ENCODE results near the gene SCG3. TPM values are rescaled to one million over a fixed set of nuclear protein-coding genes. Genes with fewer than 3 reads are reported as not detected.

SCG3 gene
- total RNA-seq, 1 experiment from 2014 or later, result 32.1 TPM

DNA sequence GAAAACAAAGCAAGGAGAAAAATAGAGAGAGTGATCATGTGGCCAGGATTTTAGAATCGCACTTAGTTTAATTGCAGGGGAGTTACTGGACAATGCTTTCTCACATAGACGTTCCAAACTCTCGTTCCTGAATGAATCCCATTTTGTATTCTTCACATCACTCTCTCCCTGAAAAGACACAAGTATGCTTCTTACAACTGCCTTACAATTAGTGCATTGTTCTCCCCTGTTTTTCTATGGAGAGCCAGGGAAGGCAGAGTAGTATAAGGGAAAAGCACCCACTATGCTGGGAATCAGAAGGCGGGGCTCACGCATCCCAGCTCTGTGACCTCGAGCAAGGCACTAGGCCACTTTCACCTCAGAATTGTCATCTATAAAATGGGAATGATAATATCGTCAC is 84.4 kb downstream of the SCG3 start (continued):
- TF ChIP-seq, protein P1, sequence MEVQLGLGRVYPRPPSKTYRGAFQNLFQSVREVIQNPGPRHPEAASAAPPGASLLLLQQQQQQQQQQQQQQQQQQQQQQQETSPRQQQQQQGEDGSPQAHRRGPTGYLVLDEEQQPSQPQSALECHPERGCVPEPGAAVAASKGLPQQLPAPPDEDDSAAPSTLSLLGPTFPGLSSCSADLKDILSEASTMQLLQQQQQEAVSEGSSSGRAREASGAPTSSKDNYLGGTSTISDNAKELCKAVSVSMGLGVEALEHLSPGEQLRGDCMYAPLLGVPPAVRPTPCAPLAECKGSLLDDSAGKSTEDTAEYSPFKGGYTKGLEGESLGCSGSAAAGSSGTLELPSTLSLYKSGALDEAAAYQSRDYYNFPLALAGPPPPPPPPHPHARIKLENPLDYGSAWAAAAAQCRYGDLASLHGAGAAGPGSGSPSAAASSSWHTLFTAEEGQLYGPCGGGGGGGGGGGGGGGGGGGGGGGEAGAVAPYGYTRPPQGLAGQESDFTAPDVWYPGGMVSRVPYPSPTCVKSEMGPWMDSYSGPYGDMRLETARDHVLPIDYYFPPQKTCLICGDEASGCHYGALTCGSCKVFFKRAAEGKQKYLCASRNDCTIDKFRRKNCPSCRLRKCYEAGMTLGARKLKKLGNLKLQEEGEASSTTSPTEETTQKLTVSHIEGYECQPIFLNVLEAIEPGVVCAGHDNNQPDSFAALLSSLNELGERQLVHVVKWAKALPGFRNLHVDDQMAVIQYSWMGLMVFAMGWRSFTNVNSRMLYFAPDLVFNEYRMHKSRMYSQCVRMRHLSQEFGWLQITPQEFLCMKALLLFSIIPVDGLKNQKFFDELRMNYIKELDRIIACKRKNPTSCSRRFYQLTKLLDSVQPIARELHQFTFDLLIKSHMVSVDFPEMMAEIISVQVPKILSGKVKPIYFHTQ (CRISPR knock-in tag; IDR thresholded peaks at IDR 0.05), result no peak
- TF ChIP-seq, protein P2, sequence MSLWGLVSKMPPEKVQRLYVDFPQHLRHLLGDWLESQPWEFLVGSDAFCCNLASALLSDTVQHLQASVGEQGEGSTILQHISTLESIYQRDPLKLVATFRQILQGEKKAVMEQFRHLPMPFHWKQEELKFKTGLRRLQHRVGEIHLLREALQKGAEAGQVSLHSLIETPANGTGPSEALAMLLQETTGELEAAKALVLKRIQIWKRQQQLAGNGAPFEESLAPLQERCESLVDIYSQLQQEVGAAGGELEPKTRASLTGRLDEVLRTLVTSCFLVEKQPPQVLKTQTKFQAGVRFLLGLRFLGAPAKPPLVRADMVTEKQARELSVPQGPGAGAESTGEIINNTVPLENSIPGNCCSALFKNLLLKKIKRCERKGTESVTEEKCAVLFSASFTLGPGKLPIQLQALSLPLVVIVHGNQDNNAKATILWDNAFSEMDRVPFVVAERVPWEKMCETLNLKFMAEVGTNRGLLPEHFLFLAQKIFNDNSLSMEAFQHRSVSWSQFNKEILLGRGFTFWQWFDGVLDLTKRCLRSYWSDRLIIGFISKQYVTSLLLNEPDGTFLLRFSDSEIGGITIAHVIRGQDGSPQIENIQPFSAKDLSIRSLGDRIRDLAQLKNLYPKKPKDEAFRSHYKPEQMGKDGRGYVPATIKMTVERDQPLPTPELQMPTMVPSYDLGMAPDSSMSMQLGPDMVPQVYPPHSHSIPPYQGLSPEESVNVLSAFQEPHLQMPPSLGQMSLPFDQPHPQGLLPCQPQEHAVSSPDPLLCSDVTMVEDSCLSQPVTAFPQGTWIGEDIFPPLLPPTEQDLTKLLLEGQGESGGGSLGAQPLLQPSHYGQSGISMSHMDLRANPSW (CRISPR knock-in tag; conservative IDR thresholded peaks at IDR 0.05; ENCODE audit: low read depth), result no peak
- no peak for TF ChIP-seq EMX1 (CRISPR knock-in tag; IDR thresholded peaks at IDR 0.05)

DNA sequence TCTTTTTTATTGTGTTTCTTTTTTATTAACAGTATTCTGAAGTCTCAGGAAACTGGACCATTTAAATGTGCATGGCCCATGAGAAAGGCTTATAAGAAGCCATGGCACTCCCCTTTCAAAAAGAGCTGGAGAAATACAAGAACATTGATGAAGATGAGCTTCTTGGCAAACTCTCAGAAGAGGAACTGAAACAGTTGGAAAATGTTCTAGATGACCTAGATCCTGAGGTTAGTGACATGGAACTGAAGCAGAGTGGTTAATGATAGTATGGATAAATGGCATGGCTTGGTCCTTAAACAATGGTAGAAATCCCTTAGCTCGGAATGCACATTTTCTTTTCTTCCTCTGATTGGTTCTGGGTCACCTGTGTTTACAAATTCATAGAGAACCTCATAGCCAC is 85.0 kb downstream of the SCG3 start:
- no peaks in the 10 kb centered on the region for H3K27me3 Mint-ChIP-seq (ENCODE audit: low read depth)
- CTCF ChIA-PET, result interaction anchor here (5.0 kb wide), 1 partner anchor 10 kb away, joined by 48 read pairs; no protein-coding TSS in a partner anchor
- H3K4me3 Mint-ChIP-seq, result no peak overlapping the region
- H3K9me3 Mint-ChIP-seq, result no peaks in the 10 kb centered on the region
- H3K36me3 Mint-ChIP-seq, result no peaks in the 10 kb centered on the region
- H3K4me1 Mint-ChIP-seq, result 0 out of 2 replicates have a peak, but pooled peaks cover 4% of the 10 kb centered on the region
- POLR2A ChIA-PET, result no interaction called here
- DNase-seq (ENCODE audit: low spot score) (no peak), ATAC-seq (no peak)
- no peak overlapping the region for H3K27ac Mint-ChIP-seq
- TF ChIP-seq ZNF219 (CRISPR knock-in tag; IDR thresholded peaks at IDR 0.05; ENCODE audit: borderline replicate concordance) (no peak), JAZF1 (CRISPR knock-in tag; IDR thresholded peaks at IDR 0.05) (no peak), SP1 (CRISPR knock-in tag; conservative IDR thresholded peaks at IDR 0.05) (no peak), MXD4 (CRISPR knock-in tag; IDR thresholded peaks at IDR 0.05; ENCODE audit: borderline replicate concordance) (no peak), ETV6 (CRISPR knock-in tag; IDR thresholded peaks at IDR 0.05) (no peak), ZNF423 (CRISPR knock-in tag; IDR thresholded peaks at IDR 0.05) (no peak), NR3C1 (CRISPR knock-in tag; conservative IDR thresholded peaks at IDR 0.05; ENCODE audit: low read depth) (no peak), JUN (CRISPR knock-in tag; IDR thresholded peaks at IDR 0.05) (no peak), TEAD4 (CRISPR knock-in tag; IDR thresholded peaks at IDR 0.05) (no peak), ZNF671 (CRISPR knock-in tag; IDR thresholded peaks at IDR 0.05) (no peak)
- TF ChIP-seq, protein P3, sequence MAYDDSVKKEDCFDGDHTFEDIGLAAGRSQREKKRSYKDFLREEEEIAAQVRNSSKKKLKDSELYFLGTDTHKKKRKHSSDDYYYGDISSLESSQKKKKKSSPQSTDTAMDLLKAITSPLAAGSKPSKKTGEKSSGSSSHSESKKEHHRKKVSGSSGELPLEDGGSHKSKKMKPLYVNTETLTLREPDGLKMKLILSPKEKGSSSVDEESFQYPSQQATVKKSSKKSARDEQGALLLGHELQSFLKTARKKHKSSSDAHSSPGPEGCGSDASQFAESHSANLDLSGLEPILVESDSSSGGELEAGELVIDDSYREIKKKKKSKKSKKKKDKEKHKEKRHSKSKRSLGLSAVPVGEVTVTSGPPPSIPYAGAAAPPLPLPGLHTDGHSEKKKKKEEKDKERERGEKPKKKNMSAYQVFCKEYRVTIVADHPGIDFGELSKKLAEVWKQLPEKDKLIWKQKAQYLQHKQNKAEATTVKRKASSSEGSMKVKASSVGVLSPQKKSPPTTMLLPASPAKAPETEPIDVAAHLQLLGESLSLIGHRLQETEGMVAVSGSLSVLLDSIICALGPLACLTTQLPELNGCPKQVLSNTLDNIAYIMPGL (CRISPR knock-in tag; IDR thresholded peaks at IDR 0.05), result no peak
- TF ChIP-seq, protein P4, sequence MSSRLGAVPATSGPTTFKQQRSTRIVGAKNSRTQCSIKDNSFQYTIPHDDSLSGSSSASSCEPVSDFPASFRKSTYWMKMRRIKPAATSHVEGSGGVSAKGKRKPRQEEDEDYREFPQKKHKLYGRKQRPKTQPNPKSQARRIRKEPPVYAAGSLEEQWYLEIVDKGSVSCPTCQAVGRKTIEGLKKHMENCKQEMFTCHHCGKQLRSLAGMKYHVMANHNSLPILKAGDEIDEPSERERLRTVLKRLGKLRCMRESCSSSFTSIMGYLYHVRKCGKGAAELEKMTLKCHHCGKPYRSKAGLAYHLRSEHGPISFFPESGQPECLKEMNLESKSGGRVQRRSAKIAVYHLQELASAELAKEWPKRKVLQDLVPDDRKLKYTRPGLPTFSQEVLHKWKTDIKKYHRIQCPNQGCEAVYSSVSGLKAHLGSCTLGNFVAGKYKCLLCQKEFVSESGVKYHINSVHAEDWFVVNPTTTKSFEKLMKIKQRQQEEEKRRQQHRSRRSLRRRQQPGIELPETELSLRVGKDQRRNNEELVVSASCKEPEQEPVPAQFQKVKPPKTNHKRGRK (CRISPR knock-in tag; IDR thresholded peaks at IDR 0.05; ENCODE audit: borderline replicate concordance), result no peak
- TF ChIP-seq, protein P5, sequence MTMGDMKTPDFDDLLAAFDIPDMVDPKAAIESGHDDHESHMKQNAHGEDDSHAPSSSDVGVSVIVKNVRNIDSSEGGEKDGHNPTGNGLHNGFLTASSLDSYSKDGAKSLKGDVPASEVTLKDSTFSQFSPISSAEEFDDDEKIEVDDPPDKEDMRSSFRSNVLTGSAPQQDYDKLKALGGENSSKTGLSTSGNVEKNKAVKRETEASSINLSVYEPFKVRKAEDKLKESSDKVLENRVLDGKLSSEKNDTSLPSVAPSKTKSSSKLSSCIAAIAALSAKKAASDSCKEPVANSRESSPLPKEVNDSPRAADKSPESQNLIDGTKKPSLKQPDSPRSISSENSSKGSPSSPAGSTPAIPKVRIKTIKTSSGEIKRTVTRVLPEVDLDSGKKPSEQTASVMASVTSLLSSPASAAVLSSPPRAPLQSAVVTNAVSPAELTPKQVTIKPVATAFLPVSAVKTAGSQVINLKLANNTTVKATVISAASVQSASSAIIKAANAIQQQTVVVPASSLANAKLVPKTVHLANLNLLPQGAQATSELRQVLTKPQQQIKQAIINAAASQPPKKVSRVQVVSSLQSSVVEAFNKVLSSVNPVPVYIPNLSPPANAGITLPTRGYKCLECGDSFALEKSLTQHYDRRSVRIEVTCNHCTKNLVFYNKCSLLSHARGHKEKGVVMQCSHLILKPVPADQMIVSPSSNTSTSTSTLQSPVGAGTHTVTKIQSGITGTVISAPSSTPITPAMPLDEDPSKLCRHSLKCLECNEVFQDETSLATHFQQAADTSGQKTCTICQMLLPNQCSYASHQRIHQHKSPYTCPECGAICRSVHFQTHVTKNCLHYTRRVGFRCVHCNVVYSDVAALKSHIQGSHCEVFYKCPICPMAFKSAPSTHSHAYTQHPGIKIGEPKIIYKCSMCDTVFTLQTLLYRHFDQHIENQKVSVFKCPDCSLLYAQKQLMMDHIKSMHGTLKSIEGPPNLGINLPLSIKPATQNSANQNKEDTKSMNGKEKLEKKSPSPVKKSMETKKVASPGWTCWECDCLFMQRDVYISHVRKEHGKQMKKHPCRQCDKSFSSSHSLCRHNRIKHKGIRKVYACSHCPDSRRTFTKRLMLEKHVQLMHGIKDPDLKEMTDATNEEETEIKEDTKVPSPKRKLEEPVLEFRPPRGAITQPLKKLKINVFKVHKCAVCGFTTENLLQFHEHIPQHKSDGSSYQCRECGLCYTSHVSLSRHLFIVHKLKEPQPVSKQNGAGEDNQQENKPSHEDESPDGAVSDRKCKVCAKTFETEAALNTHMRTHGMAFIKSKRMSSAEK (CRISPR knock-in tag; IDR thresholded peaks at IDR 0.05; ENCODE audit: borderline replicate concordance), result no peak
- TF ChIP-seq, protein P6, sequence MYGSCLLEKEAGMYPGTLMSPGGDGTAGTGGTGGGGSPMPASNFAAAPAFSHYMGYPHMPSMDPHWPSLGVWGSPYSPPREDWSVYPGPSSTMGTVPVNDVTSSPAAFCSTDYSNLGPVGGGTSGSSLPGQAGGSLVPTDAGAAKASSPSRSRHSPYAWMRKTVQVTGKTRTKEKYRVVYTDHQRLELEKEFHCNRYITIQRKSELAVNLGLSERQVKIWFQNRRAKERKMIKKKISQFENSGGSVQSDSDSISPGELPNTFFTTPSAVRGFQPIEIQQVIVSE (CRISPR knock-in tag; IDR thresholded peaks at IDR 0.05; ENCODE audit: borderline replicate concordance), result no peak
- TF ChIP-seq, protein P7, sequence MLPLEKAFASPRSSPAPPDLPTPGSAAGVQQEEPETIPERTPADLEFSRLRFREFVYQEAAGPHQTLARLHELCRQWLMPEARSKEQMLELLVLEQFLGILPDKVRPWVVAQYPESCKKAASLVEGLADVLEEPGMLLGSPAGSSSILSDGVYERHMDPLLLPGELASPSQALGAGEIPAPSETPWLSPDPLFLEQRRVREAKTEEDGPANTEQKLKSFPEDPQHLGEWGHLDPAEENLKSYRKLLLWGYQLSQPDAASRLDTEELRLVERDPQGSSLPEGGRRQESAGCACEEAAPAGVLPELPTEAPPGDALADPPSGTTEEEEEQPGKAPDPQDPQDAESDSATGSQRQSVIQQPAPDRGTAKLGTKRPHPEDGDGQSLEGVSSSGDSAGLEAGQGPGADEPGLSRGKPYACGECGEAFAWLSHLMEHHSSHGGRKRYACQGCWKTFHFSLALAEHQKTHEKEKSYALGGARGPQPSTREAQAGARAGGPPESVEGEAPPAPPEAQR (CRISPR knock-in tag; IDR thresholded peaks at IDR 0.05), result no peak
- TF ChIP-seq, protein P8, sequence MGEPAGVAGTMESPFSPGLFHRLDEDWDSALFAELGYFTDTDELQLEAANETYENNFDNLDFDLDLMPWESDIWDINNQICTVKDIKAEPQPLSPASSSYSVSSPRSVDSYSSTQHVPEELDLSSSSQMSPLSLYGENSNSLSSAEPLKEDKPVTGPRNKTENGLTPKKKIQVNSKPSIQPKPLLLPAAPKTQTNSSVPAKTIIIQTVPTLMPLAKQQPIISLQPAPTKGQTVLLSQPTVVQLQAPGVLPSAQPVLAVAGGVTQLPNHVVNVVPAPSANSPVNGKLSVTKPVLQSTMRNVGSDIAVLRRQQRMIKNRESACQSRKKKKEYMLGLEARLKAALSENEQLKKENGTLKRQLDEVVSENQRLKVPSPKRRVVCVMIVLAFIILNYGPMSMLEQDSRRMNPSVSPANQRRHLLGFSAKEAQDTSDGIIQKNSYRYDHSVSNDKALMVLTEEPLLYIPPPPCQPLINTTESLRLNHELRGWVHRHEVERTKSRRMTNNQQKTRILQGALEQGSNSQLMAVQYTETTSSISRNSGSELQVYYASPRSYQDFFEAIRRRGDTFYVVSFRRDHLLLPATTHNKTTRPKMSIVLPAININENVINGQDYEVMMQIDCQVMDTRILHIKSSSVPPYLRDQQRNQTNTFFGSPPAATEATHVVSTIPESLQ (CRISPR knock-in tag; IDR thresholded peaks at IDR 0.05), result no peak

All from WTC11 (cell line).